T-helper 1 cell treated with Interleukin-12 subunit alpha and Interleukin-12 subunit beta and Interleukin-4 antibody, amounts not matched to agents 30 μg/mL and 1 μg/mL, for 36 hours (primary cell): ENCODE data around the gene NRG2.

Experiments used
- H3K27ac Mint-ChIP-seq: one replicate; pipeline ENCODE4 v1.8.0; 2021; ENCODE audit warnings: mild to moderate bottlenecking, mixed read lengths
- H3K27me3 Mint-ChIP-seq: one replicate; pipeline ENCODE4 v1.8.0; 2021; ENCODE audit warnings: low read depth, mixed read lengths
- H3K36me3 Mint-ChIP-seq: one replicate; pipeline ENCODE4 v1.8.0; 2021; ENCODE audit warnings: low read depth, mixed read lengths
- H3K4me1 Mint-ChIP-seq: one replicate; pipeline ENCODE4 v1.8.0; 2021; ENCODE audit warnings: low read depth, mixed read lengths
- H3K4me3 Mint-ChIP-seq: one replicate; pipeline ENCODE4 v1.8.0; 2021; ENCODE audit warnings: mild to moderate bottlenecking, moderate library complexity, mixed read lengths
- H3K9me3 Mint-ChIP-seq: one replicate; pipeline ENCODE4 v1.8.0; 2021; ENCODE audit warnings: mixed read lengths

The NRG2 gene

GRCh38 chr5:139816566-139816965, 226.5 kb downstream of the NRG2 start:
- H3K36me3 Mint-ChIP-seq: no peaks in the 10 kb centered on the region
- H3K27me3 Mint-ChIP-seq: peaks cover 16% of the 10 kb centered on the region
- H3K4me3 Mint-ChIP-seq: no peak overlapping the region
- H3K9me3 Mint-ChIP-seq: peaks cover 10% of the 10 kb centered on the region
- H3K27ac Mint-ChIP-seq: no peak overlapping the region
- no peaks in the 10 kb centered on the region for H3K4me1 Mint-ChIP-seq

DNA sequence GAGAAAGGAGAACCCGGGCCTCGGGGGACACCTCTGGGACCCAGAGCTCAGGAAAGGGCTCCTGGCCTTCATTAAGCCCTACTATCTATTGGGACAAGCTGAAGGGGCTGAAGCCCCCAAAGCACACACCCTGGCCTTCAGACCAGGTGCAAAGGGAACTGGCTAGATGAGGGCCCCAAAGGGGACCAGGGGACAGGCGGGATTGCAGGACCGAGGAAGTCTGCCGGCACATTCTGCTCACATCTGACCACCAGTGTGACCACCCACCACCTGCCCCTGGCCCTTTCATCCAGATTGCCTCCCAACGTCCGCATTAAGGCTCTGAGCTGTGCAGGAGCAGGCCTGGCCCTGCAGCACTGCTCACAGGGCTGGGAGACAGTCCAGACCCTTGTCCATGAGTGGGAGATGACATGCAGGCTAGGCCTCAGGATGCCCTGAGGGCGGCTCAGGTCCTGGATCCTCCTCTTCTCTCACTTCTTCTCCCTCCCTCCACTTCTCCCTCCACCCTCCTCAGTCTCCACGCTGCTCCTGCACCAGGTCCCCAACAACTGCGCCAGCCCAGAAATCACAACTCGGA, 228.3 kb downstream of the NRG2 start:
- Mint-ChIP-seq H3K4me3 (no peak overlapping the region), H3K27ac (no peak overlapping the region), H3K9me3 (peaks cover 10% of the 10 kb centered on the region), H3K4me1 (no peaks in the 10 kb centered on the region), H3K36me3 (no peaks in the 10 kb centered on the region), H3K27me3 (peaks cover 12% of the 10 kb centered on the region)

- H3K9me3 Mint-ChIP-seq: peaks cover 5% of the 10 kb centered on the region
- no peak overlapping the region for H3K4me3 Mint-ChIP-seq
- peaks cover 6% of the 10 kb centered on the region for H3K27me3 Mint-ChIP-seq
- no peak overlapping the region for H3K27ac Mint-ChIP-seq
- H3K36me3 Mint-ChIP-seq: no peaks in the 10 kb centered on the region
- no peaks in the 10 kb centered on the region for H3K4me1 Mint-ChIP-seq
Observed at GRCh38 chr5:139814191-139814601, 228.9 kb downstream of the NRG2 start.

- H3K27me3 Mint-ChIP-seq: peaks cover 6% of the 10 kb centered on the region
- H3K36me3 Mint-ChIP-seq: no peaks in the 10 kb centered on the region
- H3K4me3 Mint-ChIP-seq: no peak overlapping the region
Observed at GRCh38 chr5:139812836-139813805, 230.0 kb downstream of the NRG2 start.

DNA sequence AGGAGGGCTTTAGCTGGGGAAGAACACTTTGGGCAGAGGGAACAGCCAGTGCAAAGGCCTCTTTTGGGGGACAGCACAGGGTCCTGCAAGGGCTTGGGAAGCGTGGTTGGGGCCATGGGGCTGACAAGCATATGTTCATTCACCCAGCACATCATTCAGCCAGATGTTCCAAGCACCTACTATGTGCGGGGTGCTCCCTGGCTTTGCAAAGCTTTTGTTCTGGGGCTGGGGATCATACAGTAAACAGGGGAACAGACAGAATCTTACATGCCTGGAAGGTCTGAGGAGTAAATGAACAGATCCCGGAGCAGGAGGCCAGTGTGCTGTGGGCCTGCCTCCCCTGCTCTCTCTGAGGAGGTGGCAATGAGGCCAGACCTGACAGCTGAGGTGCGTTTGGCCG, 230.8 kb downstream of the NRG2 start:
- Mint-ChIP-seq H3K4me1 (no peaks in the 10 kb centered on the region), H3K27ac (no peak overlapping the region), H3K4me3 (no peak overlapping the region), H3K27me3 (no peaks in the 10 kb centered on the region), H3K36me3 (no peaks in the 10 kb centered on the region), H3K9me3 (no peaks in the 10 kb centered on the region)

More at GRCh38 chr5:139812836-139813805, 230.0 kb downstream of the NRG2 start:
- H3K4me1 Mint-ChIP-seq: no peaks in the 10 kb centered on the region
- H3K27ac Mint-ChIP-seq: no peak overlapping the region
- no peaks in the 10 kb centered on the region for H3K9me3 Mint-ChIP-seq

DNA sequence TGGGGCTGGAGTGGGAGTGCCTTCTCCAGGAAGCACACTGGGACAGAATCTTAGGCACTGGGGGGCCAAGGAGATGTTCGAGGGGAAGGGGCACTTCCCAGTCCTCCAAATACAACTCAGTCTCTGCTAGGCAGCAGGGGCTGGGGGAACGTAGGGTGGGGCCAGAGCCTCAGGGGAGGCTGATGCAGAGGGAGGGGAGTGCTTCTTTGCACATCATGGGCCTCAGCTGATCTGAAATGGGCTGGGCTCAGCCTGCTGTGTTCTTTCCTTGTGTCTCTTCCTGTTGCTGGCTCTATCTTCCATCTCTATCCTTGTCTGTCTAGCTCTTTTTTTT, 231.9 kb downstream of the NRG2 start:
- no peak overlapping the region for H3K4me3 Mint-ChIP-seq
- no peaks in the 10 kb centered on the region for H3K9me3 Mint-ChIP-seq
- no peaks in the 10 kb centered on the region for H3K36me3 Mint-ChIP-seq
- no peak overlapping the region for H3K27ac Mint-ChIP-seq
- no peaks in the 10 kb centered on the region for H3K4me1 Mint-ChIP-seq
- no peaks in the 10 kb centered on the region for H3K27me3 Mint-ChIP-seq

- Mint-ChIP-seq H3K9me3 (no peaks in the 10 kb centered on the region), H3K4me1 (no peaks in the 10 kb centered on the region), H3K36me3 (no peaks in the 10 kb centered on the region), H3K4me3 (no peak overlapping the region), H3K27me3 (no peaks in the 10 kb centered on the region), H3K27ac (no peak overlapping the region)
Observed at GRCh38 chr5:139810341-139811273, 232.5 kb downstream of the NRG2 start.

DNA sequence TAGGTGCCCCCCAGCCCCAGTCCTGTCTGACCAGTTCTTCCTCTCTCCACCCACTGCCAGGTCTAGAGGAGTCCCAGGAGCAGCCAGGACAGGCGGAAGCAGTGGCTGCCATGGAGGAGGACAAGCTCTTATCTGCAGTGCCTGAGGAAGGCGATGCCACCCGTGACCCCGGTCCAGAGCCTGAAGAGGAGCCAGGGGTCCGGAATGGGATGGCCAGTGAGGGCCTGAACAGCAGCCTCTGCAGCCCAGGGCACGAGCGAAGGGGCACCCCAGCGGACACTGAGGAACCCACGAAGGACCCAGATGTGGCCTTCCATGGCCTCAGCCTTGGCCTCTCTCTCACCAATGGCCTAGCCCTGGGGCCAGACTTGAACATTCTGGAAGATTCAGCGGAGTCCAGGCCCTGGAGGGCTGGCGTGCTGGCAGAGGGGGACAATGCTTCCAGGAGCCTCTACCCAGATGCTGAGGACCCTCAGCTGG, 233.7 kb downstream of the NRG2 start:
- H3K4me1 Mint-ChIP-seq: no peaks in the 10 kb centered on the region
- H3K27me3 Mint-ChIP-seq: no peaks in the 10 kb centered on the region
- no peaks in the 10 kb centered on the region for H3K36me3 Mint-ChIP-seq
- H3K27ac Mint-ChIP-seq: no peak overlapping the region
- H3K4me3 Mint-ChIP-seq: no peak overlapping the region
- H3K9me3 Mint-ChIP-seq: no peaks in the 10 kb centered on the region

DNA sequence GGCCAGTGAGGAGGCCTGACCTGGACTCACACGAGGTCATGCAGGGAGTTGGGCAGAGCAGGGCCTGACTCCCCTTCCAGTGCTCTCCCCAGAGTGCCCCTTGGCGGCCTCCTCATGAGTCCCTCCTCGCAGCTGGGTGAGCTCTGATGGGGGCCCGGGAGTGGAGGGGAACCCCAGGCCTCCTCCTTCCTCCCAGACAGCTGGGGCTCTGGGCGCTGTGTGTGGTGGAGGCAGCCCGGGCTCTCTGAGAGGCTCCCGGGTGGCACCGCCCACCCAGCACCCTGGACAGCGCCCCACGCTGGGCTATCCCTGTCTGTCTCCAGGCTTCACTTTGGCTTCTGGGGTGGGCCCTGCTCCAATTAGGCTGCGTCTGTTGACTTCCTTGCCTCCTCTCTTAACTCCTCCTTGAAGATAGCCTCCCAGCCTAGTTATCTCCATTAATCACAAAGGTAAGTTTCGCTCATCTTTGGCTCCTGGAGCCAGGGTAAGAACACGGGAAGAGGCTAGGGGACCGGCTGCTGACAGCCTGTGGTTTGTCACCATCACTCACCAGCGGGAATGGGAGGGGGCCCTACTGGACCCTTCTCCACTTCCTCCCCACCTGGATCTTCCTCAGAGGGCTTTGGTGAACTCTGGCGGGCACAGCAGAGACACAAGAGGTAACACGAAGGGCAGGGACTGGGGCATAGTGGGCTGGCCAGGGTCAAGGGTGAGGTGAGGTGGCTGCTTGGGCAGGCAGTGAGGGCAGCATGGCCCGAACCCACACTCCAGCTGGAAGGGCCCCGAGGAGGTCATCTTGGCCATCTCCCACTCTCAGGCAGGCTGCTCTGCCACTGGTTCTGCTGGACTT, 234.4 kb downstream of the NRG2 start:
- H3K27ac Mint-ChIP-seq: no peak overlapping the region
- no peaks in the 10 kb centered on the region for H3K27me3 Mint-ChIP-seq
- no peak overlapping the region for H3K4me3 Mint-ChIP-seq
- H3K9me3 Mint-ChIP-seq: no peaks in the 10 kb centered on the region
- no peaks in the 10 kb centered on the region for H3K36me3 Mint-ChIP-seq
- H3K4me1 Mint-ChIP-seq: no peaks in the 10 kb centered on the region

DNA sequence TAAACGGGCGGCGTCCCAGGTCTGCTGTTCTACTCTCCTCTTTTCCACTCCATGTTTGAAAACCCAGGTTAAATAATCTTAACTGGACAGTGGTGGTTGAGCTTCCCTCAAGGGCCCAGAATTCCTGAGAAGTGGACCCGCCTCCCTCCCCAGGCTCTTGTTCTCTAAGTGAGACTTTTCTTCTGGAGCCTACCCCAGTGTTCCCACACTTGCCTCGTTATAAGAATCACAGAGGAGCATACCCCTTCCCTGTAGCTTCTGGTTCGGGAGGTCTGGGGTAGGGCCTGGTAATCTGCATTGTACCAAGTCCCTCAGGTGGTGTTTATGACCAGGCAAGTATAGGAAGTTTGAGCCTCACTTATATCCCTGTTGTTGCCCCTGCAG, 235.5 kb downstream of the NRG2 start:
- Mint-ChIP-seq H3K27ac (no peak overlapping the region), H3K27me3 (no peaks in the 10 kb centered on the region), H3K9me3 (no peaks in the 10 kb centered on the region), H3K36me3 (no peaks in the 10 kb centered on the region), H3K4me3 (no peak overlapping the region), H3K4me1 (no peaks in the 10 kb centered on the region)

DNA sequence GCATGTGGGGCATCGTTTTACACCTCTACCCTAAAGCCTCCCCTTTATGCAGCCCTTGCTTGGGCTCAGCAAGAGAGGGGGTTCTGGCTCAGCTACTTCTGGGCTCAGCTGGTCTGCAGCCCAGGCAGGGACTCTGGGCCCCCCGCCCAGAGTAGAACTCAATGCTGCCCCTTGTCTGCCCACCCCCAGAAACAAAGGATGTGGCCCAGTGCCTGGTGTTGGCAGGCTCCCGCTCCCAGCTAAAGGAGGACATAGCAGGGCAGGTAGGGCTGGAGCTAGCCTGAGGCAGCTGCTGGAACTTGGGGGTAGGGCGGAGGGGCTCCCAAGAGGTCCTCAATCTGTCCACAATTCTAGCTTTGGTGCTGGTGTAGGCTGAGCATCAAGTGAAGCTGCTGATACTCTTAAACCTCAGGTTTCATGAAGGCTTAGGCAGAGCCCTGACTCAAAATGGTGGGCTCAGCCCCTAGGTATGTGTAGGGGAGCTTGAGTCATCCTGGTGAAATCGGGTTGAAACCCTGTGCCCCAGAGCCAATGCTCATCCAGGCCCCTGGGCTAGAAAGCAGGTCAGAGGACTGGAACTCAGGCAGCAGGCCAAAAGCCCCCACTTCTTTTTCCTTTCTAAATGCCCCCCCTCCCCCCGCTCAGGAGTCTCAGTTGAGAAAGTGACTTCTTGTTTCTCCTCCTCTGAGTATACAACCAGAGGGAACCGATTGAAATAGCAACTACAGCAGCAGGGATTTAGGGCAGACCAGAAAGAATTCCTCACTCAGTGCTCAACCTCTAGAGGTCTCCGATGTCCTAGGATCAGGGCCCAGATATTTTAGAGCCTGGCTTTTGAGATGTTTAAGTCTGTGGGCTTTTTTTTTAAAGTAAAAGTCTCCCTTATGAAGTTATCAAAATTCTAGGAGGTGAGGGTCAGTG, 236.1 kb downstream of the NRG2 start:
- Mint-ChIP-seq H3K9me3 (no peaks in the 10 kb centered on the region), H3K36me3 (no peaks in the 10 kb centered on the region), H3K27ac (no peak overlapping the region), H3K4me1 (no peaks in the 10 kb centered on the region), H3K27me3 (no peaks in the 10 kb centered on the region), H3K4me3 (no peak overlapping the region)

- no peaks in the 10 kb centered on the region for H3K36me3 Mint-ChIP-seq
- peaks cover 8% of the 10 kb centered on the region for H3K27me3 Mint-ChIP-seq
- no peak overlapping the region for H3K4me3 Mint-ChIP-seq
- H3K4me1 Mint-ChIP-seq: no peaks in the 10 kb centered on the region
- no peak overlapping the region for H3K27ac Mint-ChIP-seq
- H3K9me3 Mint-ChIP-seq: no peaks in the 10 kb centered on the region
Observed at GRCh38 chr5:139806111-139806510, 237.0 kb downstream of the NRG2 start.

GRCh38 chr5:139805545-139805944, 237.6 kb downstream of the NRG2 start:
- Mint-ChIP-seq H3K36me3 (no peaks in the 10 kb centered on the region), H3K4me1 (no peaks in the 10 kb centered on the region), H3K27ac (no peak overlapping the region), H3K9me3 (no peaks in the 10 kb centered on the region), H3K27me3 (peaks cover 12% of the 10 kb centered on the region), H3K4me3 (no peak overlapping the region)
